Ovary (tissue), 3 donors: ENCODE data around the gene RIPOR2.

Experiments
- CTCF ChIP-seq, 3 donors: fragments of 450-650 bp in 2 of 3; fragments of 200-600 bp in 1 of 3; IDR thresholded peaks; one replicate each; pipeline versions ENCODE4 v1.5.1 to v1.8.0; 2016 to 2022; ENCODE audit warnings: antibody characterized with exemption in 3 of 3, mild to moderate bottlenecking in 1 of 3
- EP300 ChIP-seq: sonication (generic); formaldehyde crosslinking; IDR thresholded peaks from one replicate; pipeline ENCODE4 v1.6.1; 2017; ENCODE audit warnings: antibody characterized with exemption
- POLR2A ChIP-seq: fragments of 450-650 bp; IDR thresholded peaks from one replicate; pipeline ENCODE4 v1.6.1; 2017; ENCODE audit warnings: antibody characterized with exemption, mild to moderate bottlenecking, moderate library complexity
- donor health status: DM: no; HTN: no; CAD: no.

- no peak for TF ChIP-seq POLR2A
- no peak for TF ChIP-seq CTCF (IDR thresholded peaks at IDR 0.05)
- TF ChIP-seq EP300 = no peak
Observed at GRCh38 chr6:24957199-24957598, 21.4 kb upstream of the RIPOR2 start.
